GM23248 (cell line): ENCODE results near the gene PALM. TPM values are rescaled to one million over a fixed set of nuclear protein-coding genes. Genes with fewer than 3 reads are reported as not detected.

Source experiments
- DNase-seq: peaks from one replicate; pipeline ENCODE4 v3.0.0-alpha.2; 2015
- H2AFZ ChIP-seq: fragments of 200-600 bp; sonication (generic); 2 replicates; pipeline ENCODE4 v1.6.1; 2016; ENCODE audit warnings: antibody characterized with exemption
- H3F3A ChIP-seq: fragments of 200-600 bp; sonication (generic); 2 replicates; pipeline ENCODE4 v1.6.1; 2016; ENCODE audit warnings: mild to moderate bottlenecking, antibody characterized with exemption, mixed run types; ENCODE audit not compliant: insufficient read depth
- H3K27ac ChIP-seq: fragments of 200-600 bp; sonication (generic); 2 replicates; pipeline ENCODE4 v1.5.1; 2016; ENCODE audit warnings: mild to moderate bottlenecking
- H3K27me3 ChIP-seq: fragments of 200-600 bp; sonication (generic); replicated peaks from 2 replicates; pipeline ENCODE4 v1.6.1; 2016; ENCODE audit warnings: mild to moderate bottlenecking; ENCODE audit not compliant: insufficient read depth
- H3K36me3 ChIP-seq: fragments of 200-600 bp; sonication (generic); 2 replicates; pipeline ENCODE4 v1.6.1; 2016; ENCODE audit warnings: low read depth, mild to moderate bottlenecking
- H3K4me1 ChIP-seq: fragments of 200-600 bp; sonication (generic); 2 replicates; pipeline ENCODE4 v1.6.1; 2016; ENCODE audit warnings: mild to moderate bottlenecking; ENCODE audit not compliant: insufficient read depth
- H3K4me2 ChIP-seq: fragments of 200-600 bp; sonication (generic); one replicate; pipeline ENCODE4 v1.6.1; 2016; ENCODE audit warnings: mild to moderate bottlenecking; ENCODE audit not compliant: unreplicated experiment
- H3K4me3 ChIP-seq: fragments of 200-600 bp; sonication (generic); 2 replicates; pipeline ENCODE4 v1.5.1; 2016; ENCODE audit warnings: mild to moderate bottlenecking
- H3K79me2 ChIP-seq: fragments of 200-600 bp; sonication (generic); 2 replicates; pipeline ENCODE4 v1.6.1; 2016; ENCODE audit warnings: mild to moderate bottlenecking; ENCODE audit not compliant: insufficient read depth
- H3K9ac ChIP-seq: fragments of 200-600 bp; sonication (generic); 2 replicates; pipeline ENCODE4 v1.6.1; 2016; ENCODE audit warnings: mild to moderate bottlenecking
- H3K9me2 ChIP-seq: fragments of 200-600 bp; sonication (generic); 2 replicates; pipeline ENCODE4 v1.6.1; 2016; ENCODE audit warnings: mixed run types, mild to moderate bottlenecking, moderate library complexity; ENCODE audit not compliant: insufficient read depth
- H3K9me3 ChIP-seq: fragments of 200-600 bp; sonication (generic); one replicate; pipeline ENCODE4 v1.6.1; 2017; ENCODE audit warnings: low read depth
- H4K20me1 ChIP-seq: fragments of 200-600 bp; sonication (generic); 2 replicates; pipeline ENCODE4 v1.6.0; 2016; ENCODE audit not compliant: insufficient read depth
- EZH2 ChIP-seq: fragments of 200-600 bp; sonication (generic); IDR thresholded peaks from 2 replicates; pipeline ENCODE4 v1.6.1; 2018; ENCODE audit warnings: antibody characterized with exemption, mild to moderate bottlenecking; ENCODE audit not compliant: insufficient read depth, poor library complexity, severe bottlenecking
- EZH2phosphoT487 ChIP-seq: fragments of 200-600 bp; sonication (generic); IDR thresholded peaks from 2 replicates; pipeline ENCODE4 v1.6.1; 2018; ENCODE audit warnings: antibody characterized with exemption, moderate library complexity, mild to moderate bottlenecking, low read depth; ENCODE audit not compliant: insufficient read depth
- WGBS, 2 experiments: methylation state at CpG; one replicate each; pipeline ENCODE4 v1.1.6; 2015 to 2017; ENCODE audit warnings: low lambda C conversion rate in 2 of 2, low coverage in 1 of 2; ENCODE audit errors: missing lambda C conversion rate in 2 of 2; 5-methylcytosine and 5-hydroxymethylcytosine counted together
- in situ Hi-C: fragments of 300-500 bp; cut with MboI; formaldehyde crosslinking; loops from 2 replicates; pipeline ENCODE4 v1.15.0; 2020
- polyA plus RNA-seq: library from polyadenylated mRNA; unstranded; fragments of >200 nt; fragmentation: Nextera tagmentation; extraction: Ambion mirVana; gene quantifications from 2 replicates; pipeline ENCODE4 v1.2.1, GENCODE V29; 2016
- total RNA-seq: library from RNA; depleted of rRNA; stranded (reverse); fragments of >200 nt; shearing (Covaris generic); gene quantifications from 2 replicates; pipeline ENCODE4 v1.2.3, GENCODE V29; 2014

PALM gene
- total and polyA plus RNA-seq, 2 experiments from 2014 or later = 0.36 to 2.7 TPM

GRCh38 chr19:764301-764700, 55.6 kb downstream of the PALM start:
- no peaks in the 10 kb centered on the region for H3K79me2 ChIP-seq
- in situ Hi-C loops = no loop called here
- H3K9ac ChIP-seq = no peak overlapping the region
- no peak for DNase-seq
- H3F3A ChIP-seq = peaks cover 11% of the 10 kb centered on the region; the same call in 1 of the 2 replicates
- no peak overlapping the region for H3K4me2 ChIP-seq
- 0 out of 2 replicates have a peak, but pooled peaks cover 5% of the 10 kb centered on the region for H3K4me1 ChIP-seq
- no peaks in the 10 kb centered on the region for H4K20me1 ChIP-seq
- no peak overlapping the region for H2AFZ ChIP-seq
- no peaks in the 10 kb centered on the region for H3K9me2 ChIP-seq
- H3K9me3 ChIP-seq = no peaks in the 10 kb centered on the region
- H3K36me3 ChIP-seq = no peaks in the 10 kb centered on the region
- no peak overlapping the region for H3K4me3 ChIP-seq
- H3K27ac ChIP-seq = no peak overlapping the region
- 83 to 88% methylated on average over 12 of the region's 12 CpGs for WGBS, 2 experiments
- no peak for TF ChIP-seq EZH2
- TF ChIP-seq EZH2phosphoT487 = no peak
- no peaks in the 10 kb centered on the region for H3K27me3 ChIP-seq

GRCh38 chr19:765179-765738, 56.5 kb downstream of the PALM start:
- Histone ChIP-seq H2AFZ (no peak overlapping the region), H4K20me1 (no peaks in the 10 kb centered on the region), H3K27ac (no peak overlapping the region), H3K27me3 (no peaks in the 10 kb centered on the region), H3K9ac (no peak overlapping the region), H3K9me3 (no peaks in the 10 kb centered on the region), H3K4me2 (no peak overlapping the region), H3K4me3 (no peak overlapping the region), H3K36me3 (no peaks in the 10 kb centered on the region), H3K79me2 (no peaks in the 10 kb centered on the region), H3K4me1 (0 out of 2 replicates have a peak, but pooled peaks cover 5% of the 10 kb centered on the region), H3K9me2 (no peaks in the 10 kb centered on the region), H3F3A (peaks cover 11% of the 10 kb centered on the region; the same call in 1 of the 2 replicates)
- no peak for TF ChIP-seq EZH2phosphoT487
- no peak for DNase-seq
- WGBS, 2 experiments = 70 to 73% methylated on average over 6 to 7 of the region's 7 CpGs
- in situ Hi-C loops = no loop called here

GRCh38 chr19:768424-768823, 59.7 kb downstream of the PALM start:
- H3K9ac ChIP-seq = peak overlapping the region; percentile 45
- 3% methylated on average over 14 of the region's 14 CpGs for WGBS, 2 experiments
- no peaks in the 10 kb centered on the region for H3K27me3 ChIP-seq
- no peaks in the 10 kb centered on the region for H4K20me1 ChIP-seq
- H3K9me3 ChIP-seq = no peaks in the 10 kb centered on the region
- H2AFZ ChIP-seq = peak overlapping the region; percentile 83
- H3K4me1 ChIP-seq = 0 out of 2 replicates have a peak, but pooled peaks cover 5% of the 10 kb centered on the region
- peak overlapping the region; percentile 51 for H3K27ac ChIP-seq
- H3K4me2 ChIP-seq = peak overlapping the region; percentile 57
- H3K4me3 ChIP-seq = peak overlapping the region; percentile 53
- no peaks in the 10 kb centered on the region for H3K9me2 ChIP-seq
- in situ Hi-C loops = no loop called here
- H3K36me3 ChIP-seq = no peaks in the 10 kb centered on the region
- H3F3A ChIP-seq = peaks cover 11% of the 10 kb centered on the region; the same call in 1 of the 2 replicates
- H3K79me2 ChIP-seq = no peaks in the 10 kb centered on the region
- TF ChIP-seq EZH2 = no peak
- no peak for TF ChIP-seq EZH2phosphoT487
- DNase-seq = peak; percentile 91

- no peaks in the 10 kb centered on the region for H3K36me3 ChIP-seq
- H4K20me1 ChIP-seq = no peaks in the 10 kb centered on the region
- WGBS, 2 experiments = 73 to 84% methylated on average over 6 of the region's 6 CpGs
- TF ChIP-seq EZH2 = no peak
- no peak for TF ChIP-seq EZH2phosphoT487
- H3K27me3 ChIP-seq = no peaks in the 10 kb centered on the region
- no peak overlapping the region for H3K27ac ChIP-seq
- no peak overlapping the region for H3K4me2 ChIP-seq
- no peaks in the 10 kb centered on the region for H3K9me3 ChIP-seq
- DNase-seq = no peak
- H3K79me2 ChIP-seq = no peaks in the 10 kb centered on the region
- H3K9me2 ChIP-seq = no peaks in the 10 kb centered on the region
- H2AFZ ChIP-seq = no peak overlapping the region
- no peak overlapping the region for H3K9ac ChIP-seq
- 0 out of 2 replicates have a peak, but pooled peaks cover 5% of the 10 kb centered on the region for H3K4me1 ChIP-seq
- H3F3A ChIP-seq = peaks cover 11% of the 10 kb centered on the region; the same call in 1 of the 2 replicates
- in situ Hi-C loops = loop anchor here (10.0 kb wide), 1 partner anchor 215 kb away; the partner anchor contains the start of gene WDR18
- no peak overlapping the region for H3K4me3 ChIP-seq
These were observed 60.9 kb downstream of the PALM start for GRCh38 chr19:769616-770015.
